Endometrial microvascular endothelial cells (primary cell): ENCODE data around the gene FIBP. TPM values are rescaled to one million over a fixed set of nuclear protein-coding genes. Genes with fewer than 3 reads are reported as not detected.

Experiments
- in situ Hi-C: cut with HindIII; loops from 2 replicates; pipeline ENCODE4 v1.10.0; 2017; ENCODE audit warnings: low sequenced_read_pairs, low pct_unique_long_range_greater_than_20kb; ENCODE audit errors: inconsistent ontology term
- total RNA-seq: library from RNA; depleted of rRNA; stranded (reverse); fragments of >200 nt; gene quantifications from one replicate; pipeline ENCODE4 v1.2.3, GENCODE V29; 2015; ENCODE audit errors: inconsistent ontology term

FIBP gene
- total RNA-seq, 1 donor from 2014 or later = 154 TPM

GRCh38 chr11:65873318-65874156 is 14.7 kb downstream of the FIBP start:
- in situ Hi-C loops = no loop called here

- in situ Hi-C loops = no loop called here
Measured at GRCh38 chr11:65872586-65873317, 15.5 kb downstream of the FIBP start, which contains the start of gene EFEMP2. Gene EFEMP2 (minus strand): TSS chr11:65872800. CDS start chr11:65872354, 446 bp downstream.

- in situ Hi-C loops = no loop called here
Measured at GRCh38 chr11:65871811-65872548, 16.3 kb downstream of the FIBP start.

- in situ Hi-C loops = no loop called here
Measured at GRCh38 chr11:65870706-65871681, 17.3 kb downstream of the FIBP start.

GRCh38 chr11:65870307-65870658 is 18.0 kb downstream of the FIBP start:
- in situ Hi-C loops = no loop called here

- in situ Hi-C loops = no loop called here
Measured at GRCh38 chr11:65869643-65870306, 18.5 kb downstream of the FIBP start.

GRCh38 chr11:65868907-65869306 is 19.4 kb downstream of the FIBP start:
- in situ Hi-C loops = no loop called here

- in situ Hi-C loops = no loop called here
Measured at GRCh38 chr11:65868076-65868667, 20.1 kb downstream of the FIBP start.

GRCh38 chr11:65867284-65868071 is 20.8 kb downstream of the FIBP start:
- in situ Hi-C loops = no loop called here

- in situ Hi-C loops = no loop called here
Measured at GRCh38 chr11:65866509-65867283, 21.6 kb downstream of the FIBP start.

GRCh38 chr11:65865550-65866172 is 22.6 kb downstream of the FIBP start:
- in situ Hi-C loops = no loop called here

GRCh38 chr11:65864706-65865471 is 23.4 kb downstream of the FIBP start:
- in situ Hi-C loops = no loop called here

- in situ Hi-C loops = no loop called here
Measured at GRCh38 chr11:65863889-65864705, 24.2 kb downstream of the FIBP start.
